HepG2 (cell line): ENCODE data around the gene MYL9. TPM values are rescaled to one million over a fixed set of nuclear protein-coding genes. Genes with fewer than 3 reads are reported as not detected.

Experiments
- CEBPB ChIP-seq: IDR thresholded peaks from 2 replicates; pipeline ENCODE4 v1.6.1; 2011; ENCODE audit warnings: low read depth, low read length, improper control_type of control experiment, borderline replicate concordance
- DMAP1 ChIP-seq: IDR thresholded peaks from 2 replicates; pipeline ENCODE4 v1.6.1; 2016
- GATAD1 ChIP-seq: IDR thresholded peaks from 2 replicates; pipeline ENCODE4 v1.6.1; 2016; ENCODE audit warnings: missing genetic modification reagents, missing compliant biosample characterization
- HOXA7 ChIP-seq: sonication (generic); formaldehyde crosslinking; IDR thresholded peaks from 2 replicates; pipeline ENCODE4 v1.8.1; 2022; ENCODE audit warnings: mild to moderate bottlenecking, missing genetic modification reagents, moderate library complexity
- KMT2A ChIP-seq: sonication (generic); formaldehyde crosslinking; IDR thresholded peaks from 2 replicates; pipeline ENCODE4 v1.4.0; 2020; ENCODE audit warnings: missing genetic modification reagents
- PHF8 ChIP-seq: sonication (generic); formaldehyde crosslinking; IDR thresholded peaks from 2 replicates; pipeline ENCODE4 v1.5.0; 2020; ENCODE audit warnings: missing genetic modification reagents
- PTBP1 ChIP-seq: fragments of 200-400 bp; formaldehyde crosslinking; IDR thresholded peaks from 2 replicates; pipeline ENCODE4 v1.6.1; 2018; ENCODE audit warnings: low read length, low read depth; ENCODE audit not compliant: poor library complexity, severe bottlenecking
- SMARCC2 ChIP-seq: fragments of 450-650 bp; IDR thresholded peaks from 2 replicates; pipeline ENCODE4 v1.6.1; 2017; ENCODE audit warnings: antibody characterized with exemption, mild to moderate bottlenecking
- ZNF354B ChIP-seq: sonication (generic); formaldehyde crosslinking; IDR thresholded peaks from 2 replicates; pipeline ENCODE4 v1.8.0; 2022; ENCODE audit warnings: mild to moderate bottlenecking, missing genetic modification reagents
- ZNF460 ChIP-seq: sonication (generic); formaldehyde crosslinking; IDR thresholded peaks from 2 replicates; pipeline ENCODE4 v1.5.1; 2020; ENCODE audit warnings: missing genetic modification reagents, mild to moderate bottlenecking, borderline replicate concordance
- ZNF543 ChIP-seq: sonication (generic); formaldehyde crosslinking; IDR thresholded peaks from 2 replicates; pipeline ENCODE4 v1.4.0; 2020; ENCODE audit warnings: mild to moderate bottlenecking, missing genetic modification reagents
- ZNF546 ChIP-seq: sonication (generic); formaldehyde crosslinking; conservative IDR thresholded peaks from 2 replicates; pipeline ENCODE4 v1.8.1; 2023; ENCODE audit warnings: mild to moderate bottlenecking, missing genetic modification reagents
- ZNF605 ChIP-seq: sonication (generic); formaldehyde crosslinking; IDR thresholded peaks from 2 replicates; pipeline ENCODE4 v1.8.0; 2022; ENCODE audit warnings: mild to moderate bottlenecking, missing genetic modification reagents
- ZSCAN20 ChIP-seq: sonication (generic); formaldehyde crosslinking; IDR thresholded peaks from 2 replicates; pipeline ENCODE4 v1.4.0; 2020; ENCODE audit warnings: missing genetic modification reagents, mild to moderate bottlenecking, borderline replicate concordance
- polyA plus RNA-seq, 8 experiments: library from polyadenylated mRNA; depleted of rRNA in 3 of 8; stranded (reverse) in 7 of 8; unstranded in 1 of 8; fragments of >200 nt; fragmentation: Illumina TruSeq in 4 of 8; extraction: Trizol in 4 of 8; gene quantifications; 2 replicates each; pipeline versions ENCODE4 v1.2.1 to v1.2.3, GENCODE V29; 2011 to 2016; ENCODE audit warnings: low read depth in 4 of 8, missing spikeins in 1 of 8, mixed read lengths in 1 of 8; ENCODE audit not compliant: insufficient read depth in 1 of 8
- total RNA-seq, 5 experiments: library from RNA; depleted of rRNA; stranded (reverse); fragments of >200 nt; fragmentation: Illumina TruSeq; extraction: Trizol; gene quantifications; 2 replicates each; pipeline ENCODE4 v1.2.3, GENCODE V29; 2016; ENCODE audit warnings: low read depth in 1 of 5
- TF ChIP-seq, protein P1 (sequence below): sonication (generic); formaldehyde crosslinking; IDR thresholded peaks from 2 replicates; pipeline ENCODE4 v1.4.0; 2020; ENCODE audit warnings: missing genetic modification reagents, low read depth, mild to moderate bottlenecking, borderline replicate concordance
- TF ChIP-seq, protein P2 (sequence below): sonication (generic); formaldehyde crosslinking; IDR thresholded peaks from 2 replicates; pipeline ENCODE4 v1.5.0; 2020; ENCODE audit warnings: mild to moderate bottlenecking, missing genetic modification reagents
- TF ChIP-seq, protein P3 (sequence below): sonication (generic); formaldehyde crosslinking; IDR thresholded peaks from 2 replicates; pipeline ENCODE4 v1.5.0; 2020; ENCODE audit warnings: mild to moderate bottlenecking, missing genetic modification reagents, borderline replicate concordance
- TF ChIP-seq, protein P4 (sequence below): IDR thresholded peaks from 2 replicates; pipeline ENCODE4 v1.6.1; 2016; ENCODE audit warnings: missing genetic modification reagents, missing compliant biosample characterization
- TF ChIP-seq, protein P5 (sequence below): fragments of 450-650 bp; IDR thresholded peaks from 2 replicates; pipeline ENCODE4 v1.6.1; 2017; ENCODE audit warnings: mild to moderate bottlenecking

MYL9 gene
- total and polyA plus RNA-seq, 2 of the 13 experiments (the other 11 are each of a cell fraction or from before 2014, with no cell fraction given): 0.87 to 2.2 TPM

DNA sequence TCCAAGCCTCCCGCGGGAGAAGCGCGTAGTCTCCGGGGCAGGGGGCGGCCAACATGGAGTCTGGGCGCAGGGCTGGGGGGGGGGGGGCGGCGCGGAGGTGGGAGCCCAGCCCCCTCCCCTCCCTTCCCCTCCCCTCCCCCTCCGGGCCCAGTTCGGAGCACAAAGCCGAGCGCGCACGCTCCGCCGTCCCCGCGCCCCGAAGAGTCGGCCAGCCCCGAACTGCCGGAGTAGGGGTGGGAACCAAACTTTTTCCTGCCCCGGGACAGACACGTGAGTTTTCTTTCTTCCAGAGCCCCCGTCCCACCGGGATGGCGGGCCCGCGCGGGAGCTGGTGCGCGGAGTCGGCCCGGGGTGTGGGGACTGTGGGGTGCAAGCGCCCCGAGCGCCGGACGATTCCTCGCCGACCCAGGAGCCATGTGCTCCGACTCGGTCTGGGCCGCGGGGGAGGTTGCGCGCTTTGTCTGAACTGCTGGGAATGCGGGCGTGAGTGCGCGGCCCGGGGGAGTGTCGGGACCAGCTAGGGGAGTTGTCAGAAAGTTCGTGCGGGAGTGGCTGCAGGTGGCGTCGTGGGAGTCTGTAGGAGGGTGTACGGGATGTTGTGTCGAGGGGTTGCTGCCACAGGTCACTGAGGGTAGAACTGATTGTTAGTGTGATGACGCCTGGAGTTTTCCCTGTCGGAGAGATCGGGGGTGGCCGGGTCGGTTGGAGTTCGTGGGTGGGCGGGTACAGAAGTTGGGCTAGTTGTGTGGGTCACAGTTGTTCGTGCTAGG is 33.2 kb downstream of the MYL9 start (continued):
- TF ChIP-seq PTBP1 (no peak), CEBPB (no peak), ZSCAN20 (peak; percentile 51; the same call in 1 of the 2 replicates), KMT2A (CRISPR knock-in tag) (0 out of 2 replicates have a peak, but pooled peaks have one; percentile 29), ZNF605 (CRISPR knock-in tag) (peak; percentile 93), ZNF543 (0 out of 2 replicates have a peak, but pooled peaks have one; percentile 30), DMAP1 (CRISPR knock-in tag) (peak; percentile 97), PHF8 (CRISPR knock-in tag) (peak; percentile 87), HOXA7 (CRISPR knock-in tag) (0 out of 2 replicates have a peak, but pooled peaks have one; percentile 85), ZNF546 (no peak), SMARCC2 (no peak), ZNF354B (CRISPR knock-in tag) (no peak), ZNF460 (CRISPR knock-in tag) (no peak), GATAD1 (CRISPR knock-in tag) (peak; percentile 32)
- TF ChIP-seq, protein P1, sequence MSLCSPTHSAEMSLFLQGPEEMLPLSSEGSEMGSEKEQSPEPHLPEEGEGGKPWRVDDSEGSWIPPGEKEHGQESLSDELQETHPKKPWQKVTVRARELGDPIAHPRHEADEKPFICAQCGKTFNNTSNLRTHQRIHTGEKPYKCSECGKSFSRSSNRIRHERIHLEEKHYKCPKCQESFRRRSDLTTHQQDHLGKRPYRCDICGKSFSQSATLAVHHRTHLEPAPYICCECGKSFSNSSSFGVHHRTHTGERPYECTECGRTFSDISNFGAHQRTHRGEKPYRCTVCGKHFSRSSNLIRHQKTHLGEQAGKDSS (CRISPR knock-in tag): peak; percentile 46; the same call in 1 of the 2 replicates
- TF ChIP-seq, protein P2, sequence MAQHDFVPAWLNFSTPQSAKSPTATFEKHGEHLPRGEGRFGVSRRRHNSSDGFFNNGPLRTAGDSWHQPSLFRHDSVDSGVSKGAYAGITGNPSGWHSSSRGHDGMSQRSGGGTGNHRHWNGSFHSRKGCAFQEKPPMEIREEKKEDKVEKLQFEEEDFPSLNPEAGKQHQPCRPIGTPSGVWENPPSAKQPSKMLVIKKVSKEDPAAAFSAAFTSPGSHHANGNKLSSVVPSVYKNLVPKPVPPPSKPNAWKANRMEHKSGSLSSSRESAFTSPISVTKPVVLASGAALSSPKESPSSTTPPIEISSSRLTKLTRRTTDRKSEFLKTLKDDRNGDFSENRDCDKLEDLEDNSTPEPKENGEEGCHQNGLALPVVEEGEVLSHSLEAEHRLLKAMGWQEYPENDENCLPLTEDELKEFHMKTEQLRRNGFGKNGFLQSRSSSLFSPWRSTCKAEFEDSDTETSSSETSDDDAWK (CRISPR knock-in tag): no peak
- TF ChIP-seq, protein P3, sequence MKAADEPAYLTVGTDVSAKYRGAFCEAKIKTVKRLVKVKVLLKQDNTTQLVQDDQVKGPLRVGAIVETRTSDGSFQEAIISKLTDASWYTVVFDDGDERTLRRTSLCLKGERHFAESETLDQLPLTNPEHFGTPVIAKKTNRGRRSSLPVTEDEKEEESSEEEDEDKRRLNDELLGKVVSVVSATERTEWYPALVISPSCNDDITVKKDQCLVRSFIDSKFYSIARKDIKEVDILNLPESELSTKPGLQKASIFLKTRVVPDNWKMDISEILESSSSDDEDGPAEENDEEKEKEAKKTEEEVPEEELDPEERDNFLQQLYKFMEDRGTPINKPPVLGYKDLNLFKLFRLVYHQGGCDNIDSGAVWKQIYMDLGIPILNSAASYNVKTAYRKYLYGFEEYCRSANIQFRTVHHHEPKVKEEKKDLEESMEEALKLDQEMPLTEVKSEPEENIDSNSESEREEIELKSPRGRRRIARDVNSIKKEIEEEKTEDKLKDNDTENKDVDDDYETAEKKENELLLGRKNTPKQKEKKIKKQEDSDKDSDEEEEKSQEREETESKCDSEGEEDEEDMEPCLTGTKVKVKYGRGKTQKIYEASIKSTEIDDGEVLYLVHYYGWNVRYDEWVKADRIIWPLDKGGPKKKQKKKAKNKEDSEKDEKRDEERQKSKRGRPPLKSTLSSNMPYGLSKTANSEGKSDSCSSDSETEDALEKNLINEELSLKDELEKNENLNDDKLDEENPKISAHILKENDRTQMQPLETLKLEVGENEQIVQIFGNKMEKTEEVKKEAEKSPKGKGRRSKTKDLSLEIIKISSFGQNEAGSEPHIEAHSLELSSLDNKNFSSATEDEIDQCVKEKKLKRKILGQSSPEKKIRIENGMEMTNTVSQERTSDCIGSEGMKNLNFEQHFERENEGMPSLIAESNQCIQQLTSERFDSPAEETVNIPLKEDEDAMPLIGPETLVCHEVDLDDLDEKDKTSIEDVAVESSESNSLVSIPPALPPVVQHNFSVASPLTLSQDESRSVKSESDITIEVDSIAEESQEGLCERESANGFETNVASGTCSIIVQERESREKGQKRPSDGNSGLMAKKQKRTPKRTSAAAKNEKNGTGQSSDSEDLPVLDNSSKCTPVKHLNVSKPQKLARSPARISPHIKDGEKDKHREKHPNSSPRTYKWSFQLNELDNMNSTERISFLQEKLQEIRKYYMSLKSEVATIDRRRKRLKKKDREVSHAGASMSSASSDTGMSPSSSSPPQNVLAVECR: peak; percentile 75
- TF ChIP-seq, protein P4, sequence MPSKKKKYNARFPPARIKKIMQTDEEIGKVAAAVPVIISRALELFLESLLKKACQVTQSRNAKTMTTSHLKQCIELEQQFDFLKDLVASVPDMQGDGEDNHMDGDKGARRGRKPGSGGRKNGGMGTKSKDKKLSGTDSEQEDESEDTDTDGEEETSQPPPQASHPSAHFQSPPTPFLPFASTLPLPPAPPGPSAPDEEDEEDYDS (CRISPR knock-in tag): peak; percentile 60
- TF ChIP-seq, protein P5, sequence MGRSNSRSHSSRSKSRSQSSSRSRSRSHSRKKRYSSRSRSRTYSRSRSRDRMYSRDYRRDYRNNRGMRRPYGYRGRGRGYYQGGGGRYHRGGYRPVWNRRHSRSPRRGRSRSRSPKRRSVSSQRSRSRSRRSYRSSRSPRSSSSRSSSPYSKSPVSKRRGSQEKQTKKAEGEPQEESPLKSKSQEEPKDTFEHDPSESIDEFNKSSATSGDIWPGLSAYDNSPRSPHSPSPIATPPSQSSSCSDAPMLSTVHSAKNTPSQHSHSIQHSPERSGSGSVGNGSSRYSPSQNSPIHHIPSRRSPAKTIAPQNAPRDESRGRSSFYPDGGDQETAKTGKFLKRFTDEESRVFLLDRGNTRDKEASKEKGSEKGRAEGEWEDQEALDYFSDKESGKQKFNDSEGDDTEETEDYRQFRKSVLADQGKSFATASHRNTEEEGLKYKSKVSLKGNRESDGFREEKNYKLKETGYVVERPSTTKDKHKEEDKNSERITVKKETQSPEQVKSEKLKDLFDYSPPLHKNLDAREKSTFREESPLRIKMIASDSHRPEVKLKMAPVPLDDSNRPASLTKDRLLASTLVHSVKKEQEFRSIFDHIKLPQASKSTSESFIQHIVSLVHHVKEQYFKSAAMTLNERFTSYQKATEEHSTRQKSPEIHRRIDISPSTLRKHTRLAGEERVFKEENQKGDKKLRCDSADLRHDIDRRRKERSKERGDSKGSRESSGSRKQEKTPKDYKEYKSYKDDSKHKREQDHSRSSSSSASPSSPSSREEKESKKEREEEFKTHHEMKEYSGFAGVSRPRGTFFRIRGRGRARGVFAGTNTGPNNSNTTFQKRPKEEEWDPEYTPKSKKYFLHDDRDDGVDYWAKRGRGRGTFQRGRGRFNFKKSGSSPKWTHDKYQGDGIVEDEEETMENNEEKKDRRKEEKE: no peak
